A172 (cell line): ENCODE data around the gene FXR2. TPM values are rescaled to one million over a fixed set of nuclear protein-coding genes. Genes with fewer than 3 reads are reported as not detected.

Experiments used
- DNase-seq: peaks from one replicate; pipeline ENCODE4 v3.0.0-alpha.2; 2015; ENCODE audit warnings: low spot score
- total RNA-seq: library from RNA; depleted of rRNA; stranded (reverse); fragments of >200 nt; shearing (Covaris generic); gene quantifications from 2 replicates; pipeline ENCODE4 v1.2.3, GENCODE V29; 2014; rRNA removed

The FXR2 gene
- total RNA-seq, 1 experiment from 2014 or later: 61.1 TPM

DNA sequence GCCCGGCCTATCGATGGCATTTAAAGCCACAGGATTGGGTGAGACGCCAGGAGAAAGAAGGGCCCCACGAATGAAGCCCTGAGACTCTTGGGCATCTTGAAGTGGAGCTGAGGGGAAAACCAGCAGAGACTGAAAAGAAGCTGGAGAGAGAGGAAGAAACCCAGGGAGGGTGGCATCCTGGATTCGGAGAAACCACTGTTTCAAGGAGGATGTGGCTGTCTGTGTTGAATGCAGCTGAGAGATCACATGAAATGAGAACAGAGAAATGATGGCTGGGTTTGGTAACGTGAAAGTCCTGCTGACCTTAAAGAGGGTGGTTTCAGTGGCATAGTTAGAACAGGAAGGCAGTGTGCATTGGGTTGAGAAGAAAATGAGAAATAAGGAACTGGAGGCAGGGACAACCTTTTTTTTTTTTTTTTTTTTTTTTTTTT, 62.1 kb downstream of the FXR2 start:
- DNase-seq: no peak

DNA sequence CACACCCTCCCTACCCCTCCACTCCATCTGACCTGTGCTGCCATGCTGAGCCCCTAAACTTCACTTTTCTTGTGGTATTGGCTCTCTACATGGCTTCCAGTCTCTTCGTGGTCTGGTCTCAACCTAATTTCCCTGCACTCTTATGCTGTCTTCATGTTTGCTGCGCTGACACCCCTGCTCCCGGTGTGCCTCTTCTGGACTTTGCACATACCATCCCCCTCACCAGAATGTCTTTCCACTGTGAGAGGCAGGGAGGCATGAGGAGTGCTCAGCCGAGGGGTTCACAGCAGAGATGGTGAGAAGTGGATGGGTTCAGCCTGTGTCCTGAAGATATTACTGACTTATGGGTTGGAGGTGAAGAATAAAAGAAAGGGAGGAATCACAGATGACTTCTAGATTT, 63.3 kb downstream of the FXR2 start:
- no peak for DNase-seq

DNA sequence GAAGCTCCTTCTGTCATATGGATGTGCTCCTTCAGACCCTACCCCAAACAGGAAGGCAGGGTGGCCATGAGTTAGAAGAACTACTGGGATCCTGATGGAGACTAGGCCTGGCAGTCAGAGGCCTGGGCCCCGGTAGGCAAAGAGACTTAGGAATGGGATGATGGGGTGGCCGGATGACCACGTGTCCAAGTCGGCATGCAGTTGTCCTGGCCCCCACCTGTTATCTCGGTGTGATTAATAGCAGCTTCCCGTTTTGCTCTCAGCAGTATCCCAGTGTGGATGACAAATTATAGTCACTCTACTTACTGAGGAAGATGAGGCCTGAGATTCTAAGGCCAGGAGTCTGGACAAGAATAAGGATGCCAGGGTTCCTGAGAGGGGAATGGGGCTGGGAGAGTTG, 64.4 kb downstream of the FXR2 start:
- peak; percentile 28 for DNase-seq

DNA sequence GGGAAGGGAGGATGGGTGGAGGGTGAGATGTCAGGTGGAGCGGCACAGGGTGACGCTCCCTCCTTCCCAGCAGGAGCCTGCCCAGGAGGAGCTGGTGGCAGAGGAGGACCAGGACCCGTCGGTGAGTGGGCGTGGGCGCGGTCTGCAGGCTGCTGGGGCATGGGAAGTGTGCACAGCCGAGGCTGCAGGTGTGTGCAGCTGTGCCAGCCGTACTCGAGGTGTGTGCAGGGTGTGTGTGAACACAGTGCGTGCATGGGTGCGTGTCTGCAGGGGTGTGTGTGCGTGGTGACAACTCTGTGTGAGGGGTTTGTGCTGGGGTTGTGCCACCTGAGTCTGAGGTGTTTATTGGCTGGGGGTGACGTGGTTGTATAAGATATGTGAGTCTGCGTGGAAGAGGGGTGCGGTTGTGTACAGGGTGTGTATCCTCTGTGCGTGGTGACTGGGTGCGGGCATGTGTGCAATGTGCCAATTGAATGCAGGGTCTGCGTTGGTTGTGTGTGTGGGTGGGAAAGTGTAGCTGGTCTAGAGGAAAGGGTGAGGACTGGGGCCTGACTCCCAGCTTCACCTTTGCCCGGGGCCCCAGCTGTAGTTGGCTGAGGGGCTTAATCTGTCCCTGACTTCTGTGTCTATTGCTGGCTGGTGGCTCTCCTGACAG, 65.2 kb downstream of the FXR2 start:
- no peak for DNase-seq

DNA sequence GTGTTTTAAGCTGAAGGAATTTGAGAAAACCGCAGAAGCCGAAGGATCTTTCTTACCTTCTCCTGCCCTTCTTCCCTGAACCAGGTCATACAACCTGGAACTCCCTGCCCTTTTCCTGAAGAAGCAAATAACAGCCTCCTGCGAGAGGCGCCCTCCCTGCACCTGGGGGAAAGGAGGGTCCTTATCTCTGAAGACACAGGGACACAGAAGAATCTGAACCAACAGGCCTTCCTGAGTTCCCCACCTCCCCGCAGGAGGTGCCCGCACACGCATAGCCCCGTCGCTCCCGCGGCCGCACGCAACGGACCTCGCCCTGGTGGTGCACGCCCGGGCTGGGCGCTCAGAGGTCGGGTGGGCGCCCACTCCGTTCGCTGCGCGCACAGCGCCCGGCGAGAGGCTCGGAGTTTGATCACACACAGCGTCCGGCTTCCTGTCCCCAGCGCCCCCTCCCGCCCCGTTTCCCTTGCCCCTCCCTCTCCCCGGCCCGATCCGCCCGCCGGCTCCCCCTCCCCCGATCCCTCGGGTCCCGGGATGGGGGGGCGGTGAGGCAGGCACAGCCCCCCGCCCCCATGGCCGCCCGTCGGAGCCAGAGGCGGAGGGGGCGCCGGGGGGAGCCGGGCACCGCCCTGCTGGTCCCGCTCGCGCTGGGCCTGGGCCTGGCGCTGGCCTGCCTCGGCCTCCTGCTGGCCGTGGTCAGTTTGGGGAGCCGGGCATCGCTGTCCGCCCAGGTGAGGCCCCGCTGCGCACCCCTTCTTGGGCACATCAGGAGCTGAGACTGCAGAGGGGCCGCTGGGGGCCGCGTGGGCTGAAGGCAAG, 65.9 kb downstream of the FXR2 start, which contains the start of gene TNFSF12:
TSS of gene TNFSF12 (plus strand) at position 474 of the 816 bp plus-strand sequence. CDS start at position 570, 96 bp downstream.
- DNase-seq: peak; percentile 19

DNA sequence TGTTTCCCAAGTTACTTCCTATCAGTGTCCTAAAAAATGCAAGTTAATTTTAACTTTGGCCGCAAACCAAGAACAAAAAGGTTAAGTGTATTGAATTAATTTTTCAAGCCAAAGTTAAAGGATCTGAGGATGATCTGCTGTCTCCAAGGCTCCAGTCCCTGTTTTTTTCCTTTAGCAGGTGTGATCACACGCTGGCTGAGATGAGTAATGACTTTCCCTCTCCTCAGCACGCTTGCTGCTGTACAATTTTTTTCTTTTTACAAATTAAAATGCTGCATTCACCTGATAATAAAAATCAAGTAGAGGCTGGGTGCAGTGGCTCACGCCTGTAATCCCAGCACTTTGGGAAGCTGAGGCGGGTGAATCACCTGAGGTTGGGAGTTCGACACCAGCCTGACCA, 69.8 kb downstream of the FXR2 start:
- no peak for DNase-seq

Other genes starting within 250 kb of the FXR2 start
- 0.07 TPM in 1 of 2 replicates, not detected in the other for gene TNK1, start 233.8 kb downstream of the FXR2 start, total RNA-seq
- 73.2 and 74.7 TPM in 2 replicates for gene PLSCR3, start 220.4 kb downstream of the FXR2 start, total RNA-seq
- 71.7 and 80.4 TPM in 2 replicates for gene TMEM256, start 210.8 kb downstream of the FXR2 start, total RNA-seq
- 11.3 and 12.3 TPM in 2 replicates for gene NLGN2, start 207.1 kb downstream of the FXR2 start, total RNA-seq
- not detected in 2 replicates for gene SPEM1, start 194.6 kb downstream of the FXR2 start, total RNA-seq
- not detected in 2 replicates for gene SPEM2, start 189.3 kb downstream of the FXR2 start, total RNA-seq
- not detected in 2 replicates for gene SPEM3, start 186.0 kb downstream of the FXR2 start, total RNA-seq
- gene TMEM102, start 179.5 kb downstream of the FXR2 start, total RNA-seq: 2.5 and 7.4 TPM in 2 replicates
- 0.89 TPM in 1 of 2 replicates, not detected in the other for gene FGF11, start 175.4 kb downstream of the FXR2 start, total RNA-seq
- 14.1 and 20.2 TPM in 2 replicates for gene CHRNB1, start 169.8 kb downstream of the FXR2 start, total RNA-seq
- 24.8 and 28.4 TPM in 2 replicates for gene ZBTB4, start 135.3 kb downstream of the FXR2 start, total RNA-seq
- not detected in 2 replicates for gene SLC35G6, start 133.5 kb downstream of the FXR2 start, total RNA-seq
- 17.8 and 23.4 TPM in 2 replicates for gene POLR2A, start 130.5 kb downstream of the FXR2 start, total RNA-seq
- gene TNFSF12, start 65.8 kb downstream of the FXR2 start, total RNA-seq: 9.3 and 17.0 TPM in 2 replicates
- 3.7 and 4.1 TPM in 2 replicates for gene TNFSF13, start 56.1 kb downstream of the FXR2 start, total RNA-seq
- 162 and 170 TPM in 2 replicates for gene SENP3, start 53.0 kb downstream of the FXR2 start, total RNA-seq
- gene CD68, start 35.3 kb downstream of the FXR2 start, total RNA-seq: 11.5 and 15.6 TPM in 2 replicates
- 246 and 350 TPM in 2 replicates for gene MPDU1, start 31.0 kb downstream of the FXR2 start, total RNA-seq
- gene SOX15, start 24.8 kb downstream of the FXR2 start, total RNA-seq: 2.0 and 7.2 TPM in 2 replicates
- gene SAT2, start 12.9 kb upstream of the FXR2 start, total RNA-seq: 64.0 and 77.4 TPM in 2 replicates
- 2.8 TPM in 1 of 2 replicates, not detected in the other for gene SHBG, start 15.2 kb upstream of the FXR2 start, total RNA-seq
- not detected in 2 replicates for gene ATP1B2, start 36.0 kb upstream of the FXR2 start, total RNA-seq
- 99.3 and 107 TPM in 2 replicates for gene TP53, start 72.6 kb upstream of the FXR2 start, total RNA-seq
- gene WRAP53, start 73.6 kb upstream of the FXR2 start, total RNA-seq: 26.0 and 27.4 TPM in 2 replicates
- 7.6 and 11.3 TPM in 2 replicates for gene EFNB3, start 90.3 kb upstream of the FXR2 start, total RNA-seq
- 0.17 TPM in 2 replicates for gene DNAH2, start 102.8 kb upstream of the FXR2 start, total RNA-seq
- 0.16 and 0.93 TPM in 2 replicates for gene KDM6B, start 219.3 kb upstream of the FXR2 start, total RNA-seq
- gene TMEM88, start 240.2 kb upstream of the FXR2 start, total RNA-seq: not detected in 2 replicates
- 200 and 243 TPM in 2 replicates for gene NAA38, start 242.7 kb upstream of the FXR2 start, total RNA-seq
- gene CYB5D1, start 243.1 kb upstream of the FXR2 start, total RNA-seq: 15.7 and 18.4 TPM in 2 replicates